GM03348 (cell line): ENCODE data around the gene RBM44.
"Not testable (repeated sequence)": the region's sequence is repeated elsewhere in the genome, so short reads cannot be mapped to it uniquely, and the experiment has no call there.

Source experiments
- DNase-seq: peaks from one replicate; pipeline ENCODE4 v3.0.0; 2012; ENCODE audit warnings: low spot score

The RBM44 gene

DNA sequence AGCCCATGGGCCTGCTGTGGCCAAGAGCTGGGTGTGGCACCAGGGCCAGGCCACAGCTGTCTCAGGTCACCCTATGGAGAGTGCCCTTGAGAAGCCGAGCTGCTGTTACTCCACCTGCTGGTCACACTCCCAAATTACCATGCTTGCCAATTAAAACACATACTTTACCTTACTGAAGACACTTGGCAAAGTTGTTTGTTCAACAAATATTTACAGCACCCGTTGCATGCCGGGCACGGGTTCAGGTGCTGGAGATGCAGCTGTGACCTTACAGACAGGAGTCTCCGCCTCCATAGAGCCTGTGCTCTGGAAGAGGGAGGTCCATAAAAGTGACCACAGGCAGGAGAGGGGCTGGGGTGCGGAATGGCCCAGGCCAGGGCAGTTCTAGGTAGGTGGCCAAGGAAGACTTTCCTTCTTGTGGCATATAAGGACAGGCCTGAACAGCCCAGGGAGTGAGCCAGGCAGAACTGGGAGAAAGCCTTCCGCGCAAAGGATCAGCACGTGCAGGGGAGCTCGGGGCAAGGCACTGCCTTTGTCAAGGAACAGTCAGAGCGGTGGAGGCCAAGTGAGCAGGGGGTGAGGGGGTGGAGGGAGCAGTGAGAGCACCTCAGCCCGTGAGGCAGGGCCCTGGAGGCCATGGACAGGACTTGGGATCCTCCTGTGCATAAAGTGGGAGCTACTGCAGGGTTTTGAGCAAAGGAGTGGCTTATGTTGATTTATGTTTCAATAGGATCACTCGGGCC is 23.6 kb upstream of the RBM44 start:
- peak; percentile 78 for DNase-seq

- no peak for DNase-seq
Observed at GRCh38 chr2:237779521-237779920, 19.1 kb upstream of the RBM44 start.

DNA sequence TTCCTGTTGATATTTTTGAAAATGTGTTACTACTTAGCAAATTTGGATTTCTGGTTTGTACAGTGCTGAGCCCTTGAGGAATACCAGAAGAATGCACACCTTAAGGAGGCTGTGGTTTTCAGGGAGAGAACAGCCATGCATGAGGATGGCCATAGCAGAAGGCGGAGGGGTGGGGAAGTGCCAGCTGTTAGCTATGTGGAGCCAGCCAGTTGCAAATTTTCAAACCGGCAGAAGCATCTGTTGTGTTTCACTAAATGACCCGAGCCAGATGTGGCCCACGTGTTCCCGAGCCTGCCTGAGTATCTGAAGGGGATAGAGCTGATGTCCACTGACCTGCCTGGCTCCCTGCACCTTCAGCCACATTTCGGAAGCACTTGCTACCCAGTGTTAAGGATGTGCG is 16.4 kb upstream of the RBM44 start:
- DNase-seq, result no peak

- DNase-seq, result not testable (repeated sequence)
Observed at GRCh38 chr2:237783678-237784077, 14.9 kb upstream of the RBM44 start.

DNA sequence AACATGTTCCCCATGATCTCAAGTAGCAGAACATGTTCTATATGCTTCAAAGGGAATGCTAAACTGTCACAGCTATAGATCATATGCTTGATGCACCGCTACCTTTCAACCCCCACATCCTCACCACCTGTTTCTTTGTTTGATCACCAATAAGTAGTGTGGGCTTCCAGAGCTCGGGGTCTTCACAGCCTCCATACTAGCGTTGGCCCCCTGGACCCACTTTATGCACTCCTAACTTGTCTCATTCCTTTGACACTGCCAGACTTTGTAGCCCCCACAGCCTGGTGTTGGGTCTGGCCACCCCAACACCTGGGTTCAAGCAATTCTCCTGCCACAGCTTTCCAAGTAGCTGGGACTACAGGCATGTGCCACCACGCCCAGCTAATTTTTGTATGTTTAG is 11.6 kb upstream of the RBM44 start:
- DNase-seq, result no peak

DNA sequence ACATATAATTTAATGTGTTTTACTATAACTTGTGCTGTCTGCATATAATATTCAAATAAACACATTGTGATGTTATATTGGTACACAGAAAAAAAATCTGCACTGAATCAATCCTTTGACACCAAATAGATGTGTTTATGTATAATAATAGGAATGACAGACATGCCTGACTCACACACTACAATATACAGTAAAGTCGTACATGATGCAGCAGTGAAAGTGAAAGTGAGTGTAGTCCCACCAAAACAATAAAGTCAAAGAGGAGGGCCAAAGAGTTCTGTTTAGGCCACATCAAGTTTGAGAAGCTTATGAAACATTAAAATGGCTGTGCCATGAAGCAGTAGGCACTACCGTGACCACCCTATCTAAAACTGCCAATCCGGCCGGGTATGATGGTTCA is 8.2 kb upstream of the RBM44 start:
- DNase-seq, result no peak

- DNase-seq, result no peak
Observed at GRCh38 chr2:237791977-237792727, 6.4 kb upstream of the RBM44 start.

GRCh38 chr2:237797253-237797652 is 1.3 kb upstream of the RBM44 start:
- no peak for DNase-seq

- no peak for DNase-seq
Observed at GRCh38 chr2:237799060-237799428, 465 bp downstream of the RBM44 start.

GRCh38 chr2:237801466-237801865 is 2.9 kb downstream of the RBM44 start:
- DNase-seq, result no peak

DNA sequence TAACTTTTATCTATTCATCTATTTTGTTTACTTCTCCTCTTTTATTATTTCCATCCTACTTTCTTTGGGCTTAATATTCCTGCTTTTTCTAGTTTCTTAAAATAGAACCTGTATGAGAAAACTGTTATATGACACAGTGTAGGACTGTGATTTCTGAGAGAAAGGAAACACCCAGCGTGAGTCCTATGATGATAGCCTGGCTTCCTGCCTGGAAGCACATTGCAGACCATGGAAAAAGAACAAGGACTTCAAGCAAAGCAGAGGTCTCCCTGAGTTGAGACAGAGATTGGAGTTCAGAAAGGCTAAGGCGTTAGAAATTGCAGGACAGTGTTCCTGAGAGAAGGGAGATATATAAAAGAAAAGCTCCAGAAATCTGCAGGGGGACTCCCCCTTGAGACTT is 7.8 kb downstream of the RBM44 start:
- no peak for DNase-seq

DNA sequence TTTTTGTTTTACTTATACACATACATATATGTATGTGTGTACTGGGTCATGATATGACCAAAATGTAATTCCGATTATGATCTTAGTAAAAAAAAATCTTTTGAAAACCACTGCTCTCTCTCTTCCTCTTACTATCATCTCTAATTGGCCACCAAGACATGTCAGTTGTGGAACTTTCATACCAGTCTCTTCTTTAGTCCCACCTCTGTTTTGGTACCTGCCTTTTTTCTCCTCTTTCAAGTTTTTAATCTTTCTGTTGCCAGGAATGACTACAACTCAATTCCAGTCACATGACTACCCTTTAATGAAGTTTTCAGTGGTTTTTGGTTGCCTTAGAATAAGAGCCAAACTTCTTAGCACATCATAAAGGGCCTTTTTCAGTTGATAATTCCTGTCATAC is 17.1 kb downstream of the RBM44 start:
- DNase-seq, result no peak

GRCh38 chr2:237816531-237816930 is 18.0 kb downstream of the RBM44 start:
- no peak for DNase-seq

DNA sequence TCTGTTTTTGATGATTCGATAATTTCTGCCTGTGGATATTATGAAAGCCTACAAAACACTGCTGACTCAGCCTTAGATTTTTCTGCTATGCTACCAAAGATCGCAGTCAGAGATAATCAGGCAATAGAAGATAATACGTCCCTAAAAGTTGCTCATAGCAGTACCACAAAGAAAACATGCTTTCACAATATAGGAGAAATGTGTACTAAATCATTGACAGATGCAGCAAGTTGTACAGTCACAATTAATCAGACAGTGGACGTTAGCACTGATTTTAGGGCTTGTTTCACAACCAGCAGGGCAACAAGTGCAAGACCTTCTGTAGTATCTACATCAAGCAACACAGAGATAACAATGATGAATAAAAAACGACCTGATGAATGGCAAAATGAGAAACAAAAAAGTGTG is 19.5 kb downstream of the RBM44 start:
- peak; percentile 44 for DNase-seq

- DNase-seq, result no peak
Observed at GRCh38 chr2:237819231-237819630, 20.7 kb downstream of the RBM44 start.

DNA sequence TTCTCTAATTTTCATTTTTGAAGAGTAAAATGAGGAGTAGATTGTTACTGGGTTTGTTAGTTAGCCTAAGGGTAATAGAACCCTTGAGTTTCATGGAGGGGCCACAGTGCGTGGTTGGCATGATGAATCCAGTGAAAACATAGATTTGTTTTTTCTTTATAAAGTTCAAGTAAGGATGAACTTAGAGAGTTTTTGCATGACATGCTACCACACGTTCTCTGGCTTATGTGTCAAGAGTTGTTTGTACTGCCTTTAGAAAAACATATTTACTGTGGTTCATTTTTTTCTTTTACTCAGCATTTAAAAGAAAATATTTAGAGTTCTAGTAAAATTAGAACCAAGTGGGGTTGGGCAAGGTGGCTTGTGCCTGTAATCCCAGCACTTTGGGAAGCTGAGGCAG is 21.8 kb downstream of the RBM44 start:
- DNase-seq, result no peak

DNA sequence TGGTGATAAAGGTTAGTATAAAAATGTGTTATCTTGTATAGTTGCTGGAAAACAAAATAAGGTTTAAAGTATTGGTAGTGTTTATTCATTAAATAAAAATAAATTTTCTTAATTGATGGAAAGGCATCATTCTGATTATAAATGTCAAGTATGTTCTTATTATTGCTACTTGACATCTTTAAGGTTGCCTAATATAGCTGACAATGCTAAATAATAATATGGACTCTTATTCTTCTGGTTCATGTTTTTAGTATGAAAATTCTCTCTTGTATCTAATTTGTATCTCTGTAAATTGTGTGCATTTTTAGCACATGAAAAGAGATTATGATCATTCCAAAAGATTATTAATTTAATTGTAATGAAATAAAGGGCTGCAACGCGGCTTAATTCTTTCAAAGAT is 25.0 kb downstream of the RBM44 start:
- DNase-seq, result no peak

- DNase-seq, result no peak
Observed at GRCh38 chr2:237824085-237824484, 25.5 kb downstream of the RBM44 start.

GRCh38 chr2:237827421-237827987 is 28.9 kb downstream of the RBM44 start:
- no peak for DNase-seq

GRCh38 chr2:237830522-237830921 is 31.9 kb downstream of the RBM44 start:
- DNase-seq, result no peak

DNA sequence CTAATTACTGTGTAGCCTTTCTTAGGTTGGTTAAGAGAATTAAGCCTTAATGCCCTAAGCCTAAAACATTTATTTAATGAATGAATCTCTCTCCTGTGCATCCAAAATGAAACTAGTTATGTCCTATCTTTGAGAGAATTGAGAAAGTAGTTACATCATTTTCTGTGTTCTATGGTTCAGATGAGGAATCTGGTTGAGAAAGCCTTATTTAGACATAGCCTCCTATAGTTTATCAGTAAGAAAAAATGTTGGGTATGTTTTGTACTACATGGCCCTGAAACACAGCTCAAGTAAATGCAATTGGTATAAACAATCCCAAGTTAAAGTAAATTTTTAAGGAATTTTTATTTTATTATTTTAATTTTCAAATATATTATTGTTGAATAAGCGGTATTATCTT is 35.0 kb downstream of the RBM44 start:
- DNase-seq, result peak; percentile 13

DNA sequence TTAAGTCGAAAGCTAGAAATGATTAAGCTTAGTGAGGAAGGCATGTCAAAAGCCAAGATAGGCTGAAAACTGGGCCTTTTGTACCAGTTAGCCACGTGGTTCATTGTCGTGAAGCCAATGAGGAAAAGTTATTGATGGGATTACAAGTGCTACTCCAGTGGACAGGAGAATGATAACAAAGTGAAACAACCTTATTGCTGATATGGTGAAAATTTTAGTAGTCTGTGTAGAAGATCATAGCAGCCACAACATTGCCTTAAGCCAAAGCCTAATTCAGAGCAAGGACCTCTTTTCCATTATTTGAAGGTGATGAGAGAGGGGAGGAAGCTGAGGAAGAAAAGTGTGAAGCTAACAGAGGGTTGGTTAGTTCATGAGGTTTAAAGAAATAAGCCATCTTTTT is 36.8 kb downstream of the RBM44 start:
- no peak for DNase-seq

DNA sequence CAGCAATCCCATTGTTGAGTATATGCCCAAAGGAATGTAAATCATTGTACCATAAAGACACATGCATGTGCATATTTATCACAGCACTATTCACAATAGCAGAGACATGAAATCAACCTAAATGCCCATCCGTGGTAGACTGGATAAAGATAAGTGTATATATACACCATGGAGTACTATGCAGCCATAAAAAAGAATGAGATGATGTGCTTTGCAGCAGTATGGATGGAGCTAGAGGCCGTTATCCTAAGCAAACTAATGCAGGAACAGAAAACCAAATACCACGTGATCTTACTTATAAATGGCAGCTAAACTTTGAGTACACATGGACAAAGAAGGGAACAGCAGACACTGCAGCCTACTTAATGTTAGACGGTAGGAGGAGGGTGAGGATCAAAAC is 42.5 kb downstream of the RBM44 start:
- no peak for DNase-seq
